ENCODE measurements around the gene DAP3. TPM values are rescaled to one million over a fixed set of nuclear protein-coding genes. Genes with fewer than 3 reads are reported as not detected.

Gene DAP3
- total RNA-seq, 2 donors from 2014 or later = 107 to 112 TPM

DNA sequence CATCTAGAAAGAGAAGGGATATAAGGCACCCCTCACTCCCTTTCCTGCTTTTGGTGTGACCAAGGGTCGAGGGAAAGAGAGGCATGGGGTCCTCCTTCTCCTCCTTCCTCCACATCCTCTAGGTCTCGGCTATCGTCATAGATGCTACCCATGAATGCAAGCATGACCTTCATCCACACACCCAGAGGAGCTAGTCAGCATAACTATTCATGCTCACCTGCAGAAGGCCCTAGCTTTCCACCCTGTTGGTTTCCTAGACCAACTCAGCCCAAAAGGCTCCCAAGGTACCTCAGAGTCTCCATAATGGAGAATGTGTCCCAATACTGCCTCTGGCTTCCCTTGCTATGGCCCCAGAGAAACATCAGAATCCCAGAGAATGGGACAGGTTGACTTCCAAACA is 45.7 kb upstream of the DAP3 start:
- Histone ChIP-seq H3K9ac (ENCODE audit: extremely low read depth, low read length, poor library complexity, severe bottlenecking) (no peak overlapping the region), H3K4me3 (ENCODE audit: low read length) (peak overlapping the region; percentile 18), H3K4me1 (ENCODE audit: control insufficient read depth, insufficient read depth, low read length) (no peaks in the 10 kb centered on the region), H3K36me3 (ENCODE audit: control insufficient read depth, insufficient read depth, low read length) (no peaks in the 10 kb centered on the region), H3K27me3 (ENCODE audit: control insufficient read depth, insufficient read depth, low read length, poor library complexity, severe bottlenecking) (no peaks in the 10 kb centered on the region), H3K9me3 (ENCODE audit: control insufficient read depth, low read length) (peaks cover 45% of the 10 kb centered on the region), H3K27ac (ENCODE audit: low read depth, low read length) (no peak overlapping the region)
- Mint-ChIP-seq H3K4me1 (peaks cover under 1% of the 10 kb centered on the region), H3K9me3 (peaks cover 67% of the 10 kb centered on the region), H3K4me3 (no peak overlapping the region), H3K27ac (no peak overlapping the region), H3K36me3 (ENCODE audit: low read depth) (peaks cover 8% of the 10 kb centered on the region), H3K27me3 (ENCODE audit: insufficient read depth) (peaks cover 8% of the 10 kb centered on the region)
- WGBS, 2 experiments (ENCODE audit: insufficient coverage in 1 of 2, insufficient read length in 1 of 2) = 96% methylated on average over 3 of the region's 3 CpGs; no CpG with 5 or more reads in 1 of the 2 experiments
- TF ChIP-seq, protein P1, sequence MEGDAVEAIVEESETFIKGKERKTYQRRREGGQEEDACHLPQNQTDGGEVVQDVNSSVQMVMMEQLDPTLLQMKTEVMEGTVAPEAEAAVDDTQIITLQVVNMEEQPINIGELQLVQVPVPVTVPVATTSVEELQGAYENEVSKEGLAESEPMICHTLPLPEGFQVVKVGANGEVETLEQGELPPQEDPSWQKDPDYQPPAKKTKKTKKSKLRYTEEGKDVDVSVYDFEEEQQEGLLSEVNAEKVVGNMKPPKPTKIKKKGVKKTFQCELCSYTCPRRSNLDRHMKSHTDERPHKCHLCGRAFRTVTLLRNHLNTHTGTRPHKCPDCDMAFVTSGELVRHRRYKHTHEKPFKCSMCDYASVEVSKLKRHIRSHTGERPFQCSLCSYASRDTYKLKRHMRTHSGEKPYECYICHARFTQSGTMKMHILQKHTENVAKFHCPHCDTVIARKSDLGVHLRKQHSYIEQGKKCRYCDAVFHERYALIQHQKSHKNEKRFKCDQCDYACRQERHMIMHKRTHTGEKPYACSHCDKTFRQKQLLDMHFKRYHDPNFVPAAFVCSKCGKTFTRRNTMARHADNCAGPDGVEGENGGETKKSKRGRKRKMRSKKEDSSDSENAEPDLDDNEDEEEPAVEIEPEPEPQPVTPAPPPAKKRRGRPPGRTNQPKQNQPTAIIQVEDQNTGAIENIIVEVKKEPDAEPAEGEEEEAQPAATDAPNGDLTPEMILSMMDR (conservative IDR thresholded peaks at IDR 0.05) = no peak
- no peak for DNase-seq

DNA sequence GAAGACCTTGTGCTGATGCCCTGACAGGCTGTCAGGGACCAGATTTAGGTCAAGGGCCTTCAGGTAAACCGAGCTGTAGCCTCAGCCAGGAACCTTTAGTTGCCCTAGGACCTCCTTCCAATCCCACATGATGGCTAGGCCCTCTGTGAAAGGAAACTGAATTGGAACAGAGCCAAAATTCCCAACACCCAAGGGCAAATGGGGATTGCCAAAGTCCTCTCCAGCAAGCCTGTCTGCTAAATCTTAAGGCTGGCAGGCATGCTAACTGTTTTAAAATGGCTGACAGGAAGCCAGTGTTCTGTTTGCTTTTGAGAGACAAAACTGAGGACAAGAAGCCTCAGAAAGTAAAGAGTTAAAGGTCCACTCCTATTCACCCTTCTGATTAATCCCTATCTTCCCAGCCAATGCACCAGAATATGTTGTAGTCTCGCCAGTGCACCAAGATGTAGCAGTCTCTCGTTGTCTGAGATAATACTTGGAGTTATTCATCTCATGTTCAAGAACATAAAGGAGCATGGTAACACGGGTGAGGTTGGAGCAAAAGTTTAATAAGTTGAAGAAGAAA is 43.8 kb upstream of the DAP3 start:
- H3K27ac Mint-ChIP-seq = no peak overlapping the region
- peaks cover 60% of the 10 kb centered on the region for H3K9me3 Mint-ChIP-seq

DNA sequence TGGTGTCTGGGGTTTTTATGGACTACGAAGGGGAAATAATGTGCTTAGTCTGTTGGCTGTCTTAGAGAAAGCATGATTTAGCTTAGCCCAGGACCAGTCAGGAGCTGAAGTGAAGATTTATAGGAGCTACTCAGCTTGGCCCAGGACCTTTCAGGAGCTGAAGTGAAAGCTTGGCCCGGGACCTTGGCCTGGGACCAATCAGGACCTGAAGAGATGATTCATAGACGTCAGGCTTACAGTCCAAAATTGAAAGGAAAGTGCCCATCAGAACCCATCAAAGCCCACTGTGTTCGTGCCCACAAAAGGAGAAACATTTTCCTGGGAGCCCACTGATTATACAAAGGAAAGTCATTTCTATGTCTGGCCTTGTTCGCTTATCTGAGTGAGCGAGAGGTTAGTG is 43.2 kb upstream of the DAP3 start:
- peaks cover 47% of the 10 kb centered on the region for H3K9me3 ChIP-seq (ENCODE audit: control insufficient read depth, low read length)
- no peaks in the 10 kb centered on the region for H3K27me3 ChIP-seq (ENCODE audit: control insufficient read depth, insufficient read depth, low read length, poor library complexity, severe bottlenecking)
- no peak overlapping the region for H3K4me3 ChIP-seq (ENCODE audit: low read length)
- no peak overlapping the region for H3K27ac ChIP-seq (ENCODE audit: low read depth, low read length)
- Mint-ChIP-seq H3K4me3 (no peak overlapping the region), H3K27me3 (ENCODE audit: insufficient read depth) (peaks cover 8% of the 10 kb centered on the region), H3K27ac (no peak overlapping the region), H3K4me1 (peaks cover 3% of the 10 kb centered on the region), H3K36me3 (ENCODE audit: low read depth) (peaks cover 7% of the 10 kb centered on the region), H3K9me3 (peaks cover 59% of the 10 kb centered on the region)
- TF ChIP-seq, protein P1 (conservative IDR thresholded peaks at IDR 0.05) = no peak
- DNase-seq = no peak
- no peak overlapping the region for H3K9ac ChIP-seq (ENCODE audit: extremely low read depth, low read length, poor library complexity, severe bottlenecking)
- no peaks in the 10 kb centered on the region for H3K36me3 ChIP-seq (ENCODE audit: control insufficient read depth, insufficient read depth, low read length)
- 91 to 94% methylated on average over 6 of the region's 6 CpGs for WGBS, 2 experiments (ENCODE audit: insufficient coverage in 1 of 2, insufficient read length in 1 of 2)
- no peaks in the 10 kb centered on the region for H3K4me1 ChIP-seq (ENCODE audit: control insufficient read depth, insufficient read depth, low read length)

More for the DNA sequence above, 43.8 kb upstream of the DAP3 start:
- H3K9ac ChIP-seq (ENCODE audit: extremely low read depth, low read length, poor library complexity, severe bottlenecking) = no peak overlapping the region
- H3K36me3 Mint-ChIP-seq (ENCODE audit: low read depth) = peaks cover 7% of the 10 kb centered on the region
- H3K27ac ChIP-seq (ENCODE audit: low read depth, low read length) = no peak overlapping the region
- peaks cover 8% of the 10 kb centered on the region for H3K27me3 Mint-ChIP-seq (ENCODE audit: insufficient read depth)
- no peak overlapping the region for H3K4me3 Mint-ChIP-seq
- H3K4me3 ChIP-seq (ENCODE audit: low read length) = no peak overlapping the region
- no peaks in the 10 kb centered on the region for H3K4me1 ChIP-seq (ENCODE audit: control insufficient read depth, insufficient read depth, low read length)
- TF ChIP-seq, protein P1 (conservative IDR thresholded peaks at IDR 0.05) = no peak
- H3K36me3 ChIP-seq (ENCODE audit: control insufficient read depth, insufficient read depth, low read length) = no peaks in the 10 kb centered on the region
- H3K9me3 ChIP-seq (ENCODE audit: control insufficient read depth, low read length) = peaks cover 47% of the 10 kb centered on the region
- H3K4me1 Mint-ChIP-seq = peaks cover 3% of the 10 kb centered on the region
- WGBS, 2 experiments (ENCODE audit: insufficient coverage in 1 of 2, insufficient read length in 1 of 2) = 90 to 100% methylated on average over 3 to 4 of the region's 4 CpGs
- DNase-seq = no peak
- H3K27me3 ChIP-seq (ENCODE audit: control insufficient read depth, insufficient read depth, low read length, poor library complexity, severe bottlenecking) = no peaks in the 10 kb centered on the region
